GM13976 (cell line): Measurements from ENCODE around the gene CALML5.

ENCODE experiments used
- DNase-seq: peaks from one replicate; pipeline ENCODE4 v3.0.0; 2012; ENCODE audit warnings: low spot score
- CTCF ChIP-seq: IDR thresholded peaks from 2 replicates; pipeline ENCODE4 v1.5.1; 2012; ENCODE audit warnings: borderline replicate concordance, mild to moderate bottlenecking; ENCODE audit not compliant: insufficient read depth; ENCODE audit errors: extremely low read depth, missing control alignments, control extremely low read depth
- in situ Hi-C: fragments of 300-500 bp; cut with MboI; formaldehyde crosslinking; loops from one replicate; pipeline ENCODE4 v1.12.0; 2022; ENCODE audit warnings: low sequenced_read_pairs, mixed read lengths, inconsistent platforms; ENCODE audit not compliant: unreplicated experiment

The CALML5 gene

GRCh38 chr10:5464546-5464945, 34.8 kb downstream of the CALML5 start:
- in situ Hi-C loops = no loop called here
- TF ChIP-seq CTCF = no peak
- no peak for DNase-seq

- DNase-seq = no peak
- in situ Hi-C loops = no loop called here
- TF ChIP-seq CTCF = no peak
Observed at GRCh38 chr10:5462841-5463293, 36.5 kb downstream of the CALML5 start.

GRCh38 chr10:5461914-5462840, 37.2 kb downstream of the CALML5 start:
- no peak for TF ChIP-seq CTCF
- DNase-seq = no peak

DNA sequence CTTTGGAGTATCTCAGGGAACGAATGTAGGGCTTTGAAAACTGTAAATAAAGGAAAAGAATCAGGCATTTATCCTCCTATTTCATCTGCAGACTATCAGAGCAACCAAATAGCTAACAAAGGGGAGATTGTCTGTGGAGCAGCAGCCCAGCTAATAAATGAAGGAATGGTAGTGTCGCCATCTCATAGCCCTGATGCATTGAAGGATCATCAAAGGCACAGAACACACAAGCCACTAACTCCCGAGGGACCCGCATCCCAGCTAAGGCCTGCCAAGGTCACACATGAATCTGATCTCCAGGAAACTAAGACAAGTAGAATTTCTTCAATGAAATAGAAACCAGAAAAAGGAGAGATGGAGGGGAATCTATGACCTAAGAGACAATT, 38.2 kb downstream of the CALML5 start:
- TF ChIP-seq CTCF = no peak
- in situ Hi-C loops = no loop called here
- DNase-seq = no peak

More at GRCh38 chr10:5461914-5462840, 37.2 kb downstream of the CALML5 start:
- in situ Hi-C loops = no loop called here

DNA sequence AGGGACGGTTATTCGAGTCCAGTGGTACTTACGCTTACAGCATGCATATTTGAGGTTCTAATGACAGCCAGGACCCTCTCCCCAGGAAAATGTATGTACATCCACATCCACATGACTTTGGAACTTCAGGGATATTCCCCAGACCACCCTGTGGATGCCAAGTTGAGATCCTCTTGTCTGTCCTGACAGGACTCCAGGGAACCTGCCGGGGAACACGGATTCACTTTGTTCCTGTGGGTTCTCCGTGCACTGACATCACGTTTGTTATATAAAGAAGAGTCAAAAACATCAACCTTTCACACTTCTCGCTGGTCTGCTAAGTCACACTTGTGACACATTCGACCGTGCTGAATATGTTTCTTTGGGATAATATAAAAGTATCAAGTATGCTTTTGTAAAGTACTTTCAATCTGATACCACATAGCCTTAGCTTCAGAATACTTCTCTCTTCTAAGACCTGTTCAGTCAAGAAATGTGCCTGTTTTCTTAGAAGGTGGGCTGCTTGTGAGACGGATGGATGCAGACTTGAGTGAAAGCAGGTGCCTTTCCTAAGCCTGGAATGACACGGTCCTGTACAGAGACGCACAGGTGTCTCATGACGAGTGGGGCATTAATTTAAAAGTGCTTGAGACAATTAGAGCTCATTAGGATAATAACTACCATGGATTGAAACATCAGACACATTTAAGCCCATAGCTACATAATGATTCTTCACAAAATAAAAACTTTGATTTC, 38.7 kb downstream of the CALML5 start:
- TF ChIP-seq CTCF = no peak
- no peak for DNase-seq
- in situ Hi-C loops = no loop called here

GRCh38 chr10:5458949-5459747, 40.2 kb downstream of the CALML5 start:
- in situ Hi-C loops = no loop called here
- TF ChIP-seq CTCF = no peak
- no peak for DNase-seq
